GOT3 (cell line): ENCODE measurements around the gene IRF9.
"Not testable (repeated sequence)": the region's sequence is repeated elsewhere in the genome, so short reads cannot be mapped to it uniquely, and the experiment has no call there.

Experiments
- DNase-seq: peaks from one replicate; lab custom pipeline; 2025; ENCODE audit warnings: mixed read lengths; lab: John Stamatoyannopoulos, UW

The IRF9 gene

GRCh38 chr14:24195186-24196070 lies 34.4 kb downstream of the IRF9 start, which contains the start of gene TM9SF1:
TM9SF1 (minus strand) TSS chr14:24195441; CDS start chr14:24195019, 422 bp downstream.
- DNase-seq = peak; percentile 55

- DNase-seq = no peak
These were observed 35.3 kb downstream of the IRF9 start for GRCh38 chr14:24196071-24197055.

- DNase-seq = no peak
These were observed 36.0 kb downstream of the IRF9 start for GRCh38 chr14:24197056-24197450.

- DNase-seq = no peak
These were observed 37.9 kb downstream of the IRF9 start for GRCh38 chr14:24198814-24199524.

DNA sequence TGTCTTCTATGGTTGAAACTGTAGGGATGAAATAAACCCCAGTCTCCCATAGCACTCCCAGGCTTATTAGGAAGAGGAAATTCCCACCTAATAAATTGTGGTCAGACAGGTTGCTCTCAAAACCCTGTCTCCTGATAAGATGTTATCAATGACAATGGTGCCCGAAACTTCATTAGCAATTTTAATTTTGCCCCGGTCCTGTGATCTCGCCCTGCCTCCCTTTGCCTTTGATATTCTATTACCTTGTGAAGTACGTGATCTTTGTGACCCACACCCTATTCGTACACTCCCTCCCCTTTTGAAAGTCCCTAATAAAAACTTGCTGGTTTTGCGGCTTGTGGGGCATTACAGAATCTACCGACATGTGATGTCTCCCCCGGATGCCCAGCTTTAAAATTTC lies 41.5 kb downstream of the IRF9 start:
- DNase-seq = not testable (repeated sequence)

- not testable (repeated sequence) for DNase-seq
These were observed 42.3 kb downstream of the IRF9 start for GRCh38 chr14:24203249-24203886.

DNA sequence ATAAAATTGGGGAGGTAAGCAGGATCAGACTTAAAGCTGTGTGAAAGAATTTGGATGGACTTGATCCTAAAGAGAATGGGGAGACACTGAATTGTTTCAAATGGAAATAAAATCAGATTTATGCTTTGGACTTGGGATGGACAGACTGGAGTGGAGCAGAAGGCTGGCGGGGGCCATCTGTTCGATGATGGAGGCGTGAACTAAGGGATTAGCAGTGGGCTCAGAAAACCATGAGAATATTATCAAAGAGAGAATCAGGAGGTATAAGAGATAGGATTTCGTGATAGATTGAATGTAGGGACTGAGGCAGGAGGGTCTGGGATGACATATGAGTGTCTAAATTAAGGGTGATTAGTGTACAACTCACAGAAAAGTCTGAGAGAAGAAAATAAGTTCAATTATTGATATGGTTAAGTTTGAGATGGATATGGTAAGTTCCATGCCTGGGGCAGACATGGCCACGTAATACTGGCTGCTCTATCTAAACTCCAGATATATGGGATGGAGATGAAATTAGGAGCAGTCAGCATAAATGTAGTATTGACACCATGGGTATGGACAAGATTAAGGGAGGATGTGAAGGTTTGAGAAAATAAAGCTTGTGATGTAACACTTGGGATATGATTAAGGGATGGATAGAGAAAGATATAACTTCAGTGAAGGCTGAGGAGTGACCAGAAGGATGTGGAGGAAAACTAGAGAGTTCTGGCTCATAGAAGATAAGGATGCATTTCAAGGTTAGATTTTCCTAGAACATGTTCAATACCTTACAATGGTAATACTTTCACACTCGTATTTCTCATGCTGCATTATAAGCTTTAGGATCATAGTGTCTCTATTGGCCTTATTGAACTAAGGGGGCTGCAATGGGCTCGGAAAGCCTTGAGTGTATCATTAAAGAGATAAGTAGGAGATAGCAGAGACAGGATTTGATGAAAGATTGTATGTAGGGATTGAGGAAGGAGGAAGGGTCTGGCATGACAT lies 43.4 kb downstream of the IRF9 start:
- DNase-seq = no peak

GRCh38 chr14:24206260-24207103 lies 45.4 kb downstream of the IRF9 start:
- DNase-seq = no peak

- DNase-seq = no peak
These were observed 46.1 kb downstream of the IRF9 start for GRCh38 chr14:24207104-24207551.

GRCh38 chr14:24207625-24208024 lies 46.6 kb downstream of the IRF9 start:
- no peak for DNase-seq

DNA sequence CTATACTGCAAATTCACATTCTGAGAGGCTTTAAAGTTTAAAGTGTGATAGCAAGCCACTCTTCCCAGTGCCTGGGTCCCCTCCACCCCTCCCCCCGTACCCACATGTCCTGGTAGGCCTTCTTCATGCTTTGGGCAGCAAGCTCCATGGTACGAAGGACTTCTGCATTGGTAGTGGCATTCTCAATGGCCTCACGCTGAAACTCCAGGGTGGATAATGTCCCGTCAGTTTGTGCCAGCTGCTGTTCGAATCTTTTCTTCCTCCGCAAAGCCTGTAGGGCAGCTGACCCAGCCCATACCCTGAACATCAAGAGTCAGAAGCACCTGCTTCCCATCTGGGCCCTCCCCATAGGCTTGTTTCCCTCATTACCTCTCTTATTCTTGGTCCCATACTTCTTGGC lies 50.2 kb downstream of the IRF9 start:
- no peak for DNase-seq

GRCh38 chr14:24212924-24213865 lies 52.1 kb downstream of the IRF9 start, which contains the start of gene CHMP4A:
CHMP4A (minus strand) TSS chr14:24213488; CDS start chr14:24213439, 49 bp downstream.
- peak; percentile 71 for DNase-seq

DNA sequence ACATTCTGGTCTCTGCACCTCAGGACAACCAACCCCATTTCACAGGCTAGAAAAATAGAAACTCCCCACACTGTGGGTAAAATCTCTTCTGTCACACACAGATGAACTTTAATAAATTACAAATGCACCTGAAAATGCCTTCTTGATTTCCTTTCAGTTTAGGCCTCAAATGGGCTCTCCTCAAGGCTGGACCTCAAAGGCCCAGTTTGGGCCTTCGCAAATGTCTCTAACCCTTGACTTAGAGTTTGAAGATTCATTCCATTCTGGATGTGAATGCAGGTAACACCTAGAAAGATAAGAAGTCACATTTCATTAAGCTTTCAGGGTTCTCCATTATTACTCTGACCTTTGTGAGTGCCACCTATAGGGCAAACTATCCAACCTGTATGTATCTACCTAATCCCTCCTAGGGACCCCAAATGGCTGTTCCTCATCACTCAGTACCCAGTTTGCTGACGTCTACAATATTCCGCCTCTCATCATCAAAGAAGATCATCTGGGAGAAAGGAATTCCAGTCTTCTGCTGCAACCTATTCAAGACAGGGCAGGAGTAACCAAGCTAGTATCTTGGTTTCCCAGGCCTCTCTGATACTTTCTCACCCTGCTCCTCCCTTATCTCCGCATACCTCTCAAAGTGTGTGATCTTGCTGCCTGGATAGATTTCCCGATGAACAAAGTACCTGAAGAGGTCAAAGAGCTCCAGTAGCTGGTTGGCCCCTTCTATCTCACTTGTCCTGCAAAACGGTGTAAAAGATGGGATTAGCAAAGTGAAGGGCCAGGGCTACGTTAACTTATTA lies 53.0 kb downstream of the IRF9 start:
- DNase-seq = no peak

GRCh38 chr14:24215495-24216344 lies 54.7 kb downstream of the IRF9 start, which contains the start of gene MDP1:
MDP1 (minus strand) TSS chr14:24216066; CDS start chr14:24215955, 111 bp downstream.
- peak; percentile 8 for DNase-seq
